Stomach (tissue), 4 donors: ENCODE results near the gene CEP41.

ENCODE experiments used
- EP300 ChIP-seq: sonication (generic); formaldehyde crosslinking; IDR thresholded peaks from one replicate; pipeline ENCODE4 v1.6.1; 2017; ENCODE audit warnings: antibody characterized with exemption
- POLR2A ChIP-seq, 4 donors: fragments of 450-650 bp; IDR thresholded peaks; one replicate each; pipeline ENCODE4 v1.6.1; 2016; ENCODE audit warnings: antibody characterized with exemption in 4 of 4, control low read depth in 2 of 4, mild to moderate bottlenecking in 1 of 4, moderate library complexity in 1 of 4
- POLR2AphosphoS5 ChIP-seq, 3 donors: sonication (generic); formaldehyde crosslinking; IDR thresholded peaks; one replicate each; pipeline ENCODE4 v1.6.1; 2016; ENCODE audit warnings: antibody characterized with exemption in 3 of 3
- TF ChIP-seq, protein P1 (sequence below), 7 experiments: fragments of 450-650 bp in 4 of 7; fragments of 200-600 bp in 3 of 7; sonication (generic) in 3 of 7; IDR thresholded peaks; one replicate each; pipeline ENCODE4 v1.5.1; 2016 to 2019; ENCODE audit warnings: antibody characterized with exemption in 7 of 7, control low read depth in 2 of 7, mild to moderate bottlenecking in 1 of 7

DNA sequence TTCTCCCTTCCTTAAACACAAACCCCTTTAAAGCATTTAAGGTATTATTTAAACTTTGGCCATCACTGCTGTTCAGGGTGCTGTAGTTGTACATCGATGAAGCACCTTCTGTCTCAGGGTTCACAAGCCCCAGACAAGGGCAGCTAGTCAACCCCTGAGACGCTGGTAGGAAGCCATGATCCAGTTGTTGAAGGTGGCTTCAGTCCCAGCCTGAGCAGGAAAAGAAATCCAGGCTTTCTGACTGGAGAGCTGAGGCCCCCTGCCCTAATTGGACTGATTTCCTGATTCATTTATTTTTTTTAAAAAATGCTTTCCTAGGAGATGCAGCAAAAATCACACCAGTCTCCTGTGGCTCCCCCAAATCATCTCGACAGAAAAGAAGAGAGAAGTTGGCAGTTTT, 44.7 kb downstream of the CEP41 start:
- TF ChIP-seq, protein P1, sequence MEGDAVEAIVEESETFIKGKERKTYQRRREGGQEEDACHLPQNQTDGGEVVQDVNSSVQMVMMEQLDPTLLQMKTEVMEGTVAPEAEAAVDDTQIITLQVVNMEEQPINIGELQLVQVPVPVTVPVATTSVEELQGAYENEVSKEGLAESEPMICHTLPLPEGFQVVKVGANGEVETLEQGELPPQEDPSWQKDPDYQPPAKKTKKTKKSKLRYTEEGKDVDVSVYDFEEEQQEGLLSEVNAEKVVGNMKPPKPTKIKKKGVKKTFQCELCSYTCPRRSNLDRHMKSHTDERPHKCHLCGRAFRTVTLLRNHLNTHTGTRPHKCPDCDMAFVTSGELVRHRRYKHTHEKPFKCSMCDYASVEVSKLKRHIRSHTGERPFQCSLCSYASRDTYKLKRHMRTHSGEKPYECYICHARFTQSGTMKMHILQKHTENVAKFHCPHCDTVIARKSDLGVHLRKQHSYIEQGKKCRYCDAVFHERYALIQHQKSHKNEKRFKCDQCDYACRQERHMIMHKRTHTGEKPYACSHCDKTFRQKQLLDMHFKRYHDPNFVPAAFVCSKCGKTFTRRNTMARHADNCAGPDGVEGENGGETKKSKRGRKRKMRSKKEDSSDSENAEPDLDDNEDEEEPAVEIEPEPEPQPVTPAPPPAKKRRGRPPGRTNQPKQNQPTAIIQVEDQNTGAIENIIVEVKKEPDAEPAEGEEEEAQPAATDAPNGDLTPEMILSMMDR (IDR thresholded peaks at IDR 0.05) = no peak
- no peak for TF ChIP-seq POLR2AphosphoS5 (IDR thresholded peaks at IDR 0.05)
- no peak for TF ChIP-seq POLR2A (IDR thresholded peaks at IDR 0.05)
- no peak for TF ChIP-seq EP300
